Measurements from ENCODE around the gene HSPA12B.

- no peak for TF ChIP-seq HEYL (CRISPR knock-in tag; IDR thresholded peaks at IDR 0.05)
- TF ChIP-seq KDM1A (IDR thresholded peaks at IDR 0.05; ENCODE audit: low read depth), result no peak
- no peak for TF ChIP-seq MAX (IDR thresholded peaks at IDR 0.05)
- TF ChIP-seq, protein P1, sequence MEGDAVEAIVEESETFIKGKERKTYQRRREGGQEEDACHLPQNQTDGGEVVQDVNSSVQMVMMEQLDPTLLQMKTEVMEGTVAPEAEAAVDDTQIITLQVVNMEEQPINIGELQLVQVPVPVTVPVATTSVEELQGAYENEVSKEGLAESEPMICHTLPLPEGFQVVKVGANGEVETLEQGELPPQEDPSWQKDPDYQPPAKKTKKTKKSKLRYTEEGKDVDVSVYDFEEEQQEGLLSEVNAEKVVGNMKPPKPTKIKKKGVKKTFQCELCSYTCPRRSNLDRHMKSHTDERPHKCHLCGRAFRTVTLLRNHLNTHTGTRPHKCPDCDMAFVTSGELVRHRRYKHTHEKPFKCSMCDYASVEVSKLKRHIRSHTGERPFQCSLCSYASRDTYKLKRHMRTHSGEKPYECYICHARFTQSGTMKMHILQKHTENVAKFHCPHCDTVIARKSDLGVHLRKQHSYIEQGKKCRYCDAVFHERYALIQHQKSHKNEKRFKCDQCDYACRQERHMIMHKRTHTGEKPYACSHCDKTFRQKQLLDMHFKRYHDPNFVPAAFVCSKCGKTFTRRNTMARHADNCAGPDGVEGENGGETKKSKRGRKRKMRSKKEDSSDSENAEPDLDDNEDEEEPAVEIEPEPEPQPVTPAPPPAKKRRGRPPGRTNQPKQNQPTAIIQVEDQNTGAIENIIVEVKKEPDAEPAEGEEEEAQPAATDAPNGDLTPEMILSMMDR (IDR thresholded peaks at IDR 0.05), result no peak
- TF ChIP-seq CHD2 (IDR thresholded peaks at IDR 0.05; ENCODE audit: low read length, partially characterized antibody), result no peak
- no peak for TF ChIP-seq HDAC2 (IDR thresholded peaks at IDR 0.05)
- TF ChIP-seq RFX5 (IDR thresholded peaks at IDR 0.05), result no peak
- no peak for TF ChIP-seq ZNF302 (CRISPR knock-in tag; IDR thresholded peaks at IDR 0.05)
- TF ChIP-seq RARB (CRISPR knock-in tag; IDR thresholded peaks at IDR 0.05), result no peak
Measured at GRCh38 chr20:3747471-3747870, 15.0 kb downstream of the HSPA12B start.
